HG03442 (cell line): ENCODE measurements around the gene RXRA.
"Not testable (repeated sequence)": the region's sequence is repeated elsewhere in the genome, so short reads cannot be mapped to it uniquely, and the experiment has no call there.

Experiments
- ATAC-seq: cut with Tn5 transposase; IDR thresholded peaks from one replicate; pipeline ENCODE4 v1.9.1; 2021; ENCODE audit warnings: mild to moderate bottlenecking, moderate library complexity; ENCODE audit not compliant: unreplicated experiment

Gene RXRA

GRCh38 chr9:134307674-134308638 is 18.3 kb upstream of the RXRA start:
- no peak for ATAC-seq

DNA sequence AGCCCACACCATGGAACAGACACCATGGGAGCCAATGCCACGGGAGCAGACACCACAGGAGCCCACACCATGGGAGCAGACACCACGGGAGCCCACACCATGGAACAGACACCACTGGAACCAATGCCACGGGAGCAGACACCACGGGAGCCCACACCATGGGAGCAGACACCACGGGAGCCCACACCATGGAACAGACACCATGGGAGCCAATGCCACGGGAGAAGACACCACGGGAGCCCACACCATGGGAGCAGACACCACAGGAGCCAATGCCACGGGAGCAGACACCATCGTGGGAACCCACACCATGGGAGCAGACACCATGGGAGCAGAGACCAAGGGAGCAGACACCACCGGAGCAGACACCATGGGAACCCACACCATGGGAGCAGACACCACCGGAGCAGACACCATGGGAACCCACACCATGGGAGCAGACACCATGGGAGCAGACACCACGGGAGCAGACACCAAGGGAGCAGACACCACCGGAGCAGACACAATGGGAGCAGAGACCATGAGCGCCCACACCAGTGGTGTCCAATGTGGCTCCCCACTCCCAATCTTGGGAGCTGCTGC is 17.5 kb upstream of the RXRA start:
- ATAC-seq: not testable (repeated sequence)

GRCh38 chr9:134313470-134313869 is 12.8 kb upstream of the RXRA start:
- ATAC-seq: no peak

- no peak for ATAC-seq
Measured at GRCh38 chr9:134314039-134314949, 12.0 kb upstream of the RXRA start.

DNA sequence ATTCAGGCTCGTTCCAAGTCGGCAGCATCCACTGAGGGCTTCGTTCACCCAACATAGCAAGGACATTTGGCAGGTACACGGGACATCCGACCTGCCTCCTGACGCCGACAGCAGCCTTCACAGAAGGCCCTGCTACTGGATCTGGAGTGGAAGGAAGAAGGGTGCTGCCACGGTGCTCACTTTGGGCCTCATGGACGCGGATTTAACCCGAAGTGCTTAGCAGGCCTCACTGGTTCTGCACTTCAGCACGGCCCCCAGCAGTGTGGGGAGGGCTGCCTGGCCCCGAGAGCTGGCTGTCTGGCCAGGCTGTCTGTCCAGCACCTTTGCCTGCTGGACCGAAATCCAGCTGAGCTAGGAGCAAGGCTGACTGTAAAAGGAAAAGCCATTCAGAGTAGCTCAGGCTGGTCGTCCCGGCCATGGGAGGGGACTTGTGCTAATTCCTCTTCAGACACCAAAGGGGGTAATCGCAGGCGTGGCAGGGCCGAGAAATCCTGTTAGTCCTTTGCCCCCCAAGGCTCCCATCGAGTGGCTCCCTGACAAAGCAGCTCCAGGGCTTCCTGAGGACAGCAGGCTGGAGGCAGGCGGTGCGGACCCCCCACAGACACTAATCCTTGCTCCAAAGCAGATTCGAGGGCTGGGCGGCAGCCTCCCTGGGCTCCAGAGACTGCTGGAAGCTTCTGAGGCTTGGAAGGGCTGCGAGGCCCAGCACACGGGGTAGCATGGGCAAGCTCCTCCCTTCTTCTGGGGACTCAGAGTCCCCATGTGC is 11.1 kb upstream of the RXRA start:
- ATAC-seq: no peak

GRCh38 chr9:134315716-134316448 is 10.4 kb upstream of the RXRA start:
- no peak for ATAC-seq

DNA sequence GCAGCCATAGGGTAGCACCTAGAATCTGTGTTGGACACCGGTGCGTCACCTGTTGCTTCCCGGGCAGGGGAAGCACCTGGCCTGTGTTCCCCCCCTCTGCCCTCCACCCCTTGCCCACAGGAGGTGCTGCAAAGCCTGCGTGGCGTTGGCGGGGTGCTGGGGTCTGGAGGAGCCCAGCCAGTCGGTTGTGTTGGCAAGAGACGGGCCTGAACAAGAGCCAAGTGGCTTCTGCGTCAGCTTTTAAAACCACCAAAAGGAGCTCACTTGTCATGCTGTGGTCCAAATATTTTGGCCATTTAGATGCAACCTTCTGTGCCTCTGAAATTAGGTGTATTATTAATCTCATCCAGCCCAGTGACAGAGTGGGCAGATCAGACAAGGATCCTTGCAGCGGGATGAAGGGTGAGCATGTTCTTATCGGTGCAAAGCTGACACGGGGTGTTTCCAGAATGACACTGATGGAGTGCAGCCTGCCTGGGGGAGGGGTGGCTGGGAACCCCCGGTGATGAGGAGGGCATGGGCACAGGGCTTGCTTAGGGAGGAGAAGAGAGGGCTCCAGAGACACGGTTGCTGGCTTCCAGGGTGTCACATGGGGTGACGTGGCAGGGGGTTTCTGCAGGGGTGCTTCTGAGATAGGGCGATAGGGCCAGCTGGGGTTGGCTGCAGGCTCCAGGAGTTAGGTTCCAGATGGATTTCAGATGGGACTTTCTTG is 9.7 kb upstream of the RXRA start:
- no peak for ATAC-seq

DNA sequence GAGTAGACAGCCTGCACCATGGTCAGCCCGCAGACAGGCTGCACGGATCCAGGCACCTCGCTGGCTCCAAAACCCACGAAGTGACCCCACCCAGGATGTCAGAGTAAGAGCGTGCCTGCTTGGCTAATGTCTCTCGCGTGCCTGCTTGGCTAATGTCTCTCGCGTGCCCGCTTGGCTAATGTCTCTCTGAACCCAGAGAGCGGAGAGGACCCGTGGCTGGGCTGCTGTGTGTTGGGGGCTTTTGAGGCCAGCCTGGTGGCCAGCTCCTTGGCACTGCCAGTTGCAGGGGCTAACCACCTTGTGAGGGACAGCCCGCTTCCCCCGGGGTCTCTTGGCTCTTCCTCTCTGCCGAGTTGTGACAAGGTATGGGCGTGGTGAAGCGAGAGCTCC is 8.9 kb upstream of the RXRA start:
- no peak for ATAC-seq

GRCh38 chr9:134317790-134318414 is 8.4 kb upstream of the RXRA start:
- ATAC-seq: no peak

DNA sequence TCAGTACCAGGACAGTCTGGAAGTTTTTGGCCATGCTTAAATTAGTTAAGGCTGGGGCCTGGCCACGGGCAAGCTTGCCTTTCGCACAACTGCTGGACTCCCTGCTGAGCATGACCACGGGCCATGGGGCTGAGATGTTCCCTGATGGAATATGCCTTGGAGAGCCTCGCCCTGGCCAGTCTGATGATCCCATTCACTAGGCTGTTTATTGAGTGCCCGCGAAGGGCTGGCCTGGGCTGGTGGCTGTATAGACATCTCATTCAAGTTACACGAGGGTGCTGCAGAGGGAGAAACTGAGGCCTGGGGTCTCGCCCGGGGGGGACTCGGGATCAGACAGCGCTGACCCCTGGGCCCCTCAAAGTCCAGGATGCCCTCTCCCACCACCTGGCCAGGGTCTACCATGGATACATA is 7.8 kb upstream of the RXRA start:
- ATAC-seq: no peak

- no peak for ATAC-seq
Measured at GRCh38 chr9:134318941-134319305, 7.3 kb upstream of the RXRA start.

DNA sequence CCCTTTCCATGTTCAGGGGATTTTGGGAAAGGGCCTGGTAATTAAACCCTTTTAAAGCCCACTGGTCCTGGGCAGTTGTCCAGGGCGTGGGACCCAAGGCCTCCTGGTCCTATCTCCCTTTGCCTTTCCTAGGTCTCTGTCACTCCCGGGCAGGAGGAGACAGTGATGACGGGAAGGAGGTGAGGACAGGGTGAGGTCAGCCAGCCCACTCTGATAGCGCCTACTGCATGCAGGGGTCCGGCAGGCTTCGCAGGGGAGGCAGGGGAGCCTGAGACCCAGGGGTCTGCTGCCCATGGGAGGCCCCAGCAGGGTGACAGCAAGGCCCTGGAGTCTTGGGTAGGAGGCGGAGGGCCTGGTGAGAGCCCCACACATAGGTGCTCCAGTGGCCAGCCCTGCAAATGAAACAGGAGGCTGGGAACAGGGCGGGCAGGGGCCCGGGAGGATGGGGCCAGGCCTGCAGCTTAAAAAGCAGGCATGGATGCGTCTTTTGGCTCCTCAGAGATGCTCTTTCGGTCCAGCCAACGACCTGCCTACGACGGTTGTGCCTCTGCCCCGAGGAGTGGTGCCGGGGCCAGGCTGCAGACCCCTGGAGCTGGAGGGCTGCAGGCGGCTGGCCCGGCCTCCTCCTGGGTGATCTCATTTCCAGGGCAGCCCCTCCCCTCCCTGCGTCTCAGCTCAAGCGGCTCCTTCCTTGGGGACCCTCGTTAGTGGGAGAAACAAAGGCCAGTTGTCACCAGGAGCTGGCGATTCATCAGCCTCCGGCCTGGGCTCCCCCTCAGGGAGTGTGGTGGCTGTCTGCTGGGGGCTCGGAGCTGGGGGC is 6.7 kb upstream of the RXRA start:
- no peak for ATAC-seq

- no peak for ATAC-seq
Measured at GRCh38 chr9:134320126-134320867, 6.0 kb upstream of the RXRA start.

- ATAC-seq: no peak
Measured at GRCh38 chr9:134320868-134321471, 5.3 kb upstream of the RXRA start.

GRCh38 chr9:134321531-134321930 is 4.7 kb upstream of the RXRA start:
- ATAC-seq: no peak

GRCh38 chr9:134321946-134322741 is 4.1 kb upstream of the RXRA start:
- ATAC-seq: no peak
